ENCODE measurements around the gene EOLA2.
"Not testable (repeated sequence)": the region's sequence is repeated elsewhere in the genome, so short reads cannot be mapped to it uniquely, and the experiment has no call there.

Gene EOLA2

GRCh38 chrX:149927245-149927963 lies 10.9 kb downstream of the EOLA2 start:
- DNase-seq (ENCODE audit: low read depth); H3K4me3 ChIP-seq (ENCODE audit: low read depth, low read length): not testable (repeated sequence)

DNA sequence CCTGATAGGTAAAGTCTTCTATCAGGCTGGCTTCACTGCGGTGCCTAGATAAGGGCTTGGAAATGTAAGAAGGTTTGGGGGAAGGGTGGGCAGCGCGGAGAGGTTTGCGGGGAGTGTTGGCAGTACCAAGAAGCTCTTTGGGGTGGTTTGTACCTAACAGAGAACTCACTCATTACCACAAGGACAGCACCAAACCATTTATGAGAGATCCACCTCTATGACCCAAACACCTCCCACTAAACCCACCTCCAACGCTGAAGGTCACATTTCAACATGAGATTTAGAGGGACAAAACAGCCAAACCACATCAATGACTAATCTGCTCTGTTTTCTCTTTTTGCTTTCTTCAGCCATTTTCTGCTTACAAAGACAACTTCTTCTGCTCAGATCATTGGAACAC lies 13.9 kb downstream of the EOLA2 start:
- not testable (repeated sequence) for DNase-seq (ENCODE audit: low read depth)

DNA sequence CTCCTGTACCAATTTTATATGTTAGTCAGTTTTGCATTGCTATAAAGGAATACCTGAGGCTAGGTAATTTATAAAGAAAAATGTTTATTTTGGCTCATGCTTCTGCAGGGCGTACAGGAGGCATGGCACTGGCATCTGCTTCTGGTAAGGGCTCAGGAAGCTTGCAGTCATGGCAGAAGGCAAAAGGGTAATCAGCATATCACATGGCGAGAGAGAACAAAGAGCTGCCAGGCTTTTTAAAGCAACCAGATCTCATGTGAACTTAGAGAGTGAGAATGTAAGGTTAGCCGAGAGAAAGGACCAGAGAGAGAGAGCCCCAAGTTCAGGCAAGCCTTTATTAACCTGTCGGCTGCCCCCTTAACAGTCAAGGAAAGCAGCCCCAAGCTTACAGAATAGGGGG lies 14.5 kb downstream of the EOLA2 start:
- DNase-seq (ENCODE audit: low read depth); H3K4me3 ChIP-seq (ENCODE audit: low read depth, low read length): not testable (repeated sequence)

More for the DNA sequence above, 13.9 kb downstream of the EOLA2 start:
- H3K4me3 ChIP-seq (ENCODE audit: low read depth, low read length) = not testable (repeated sequence)

DNA sequence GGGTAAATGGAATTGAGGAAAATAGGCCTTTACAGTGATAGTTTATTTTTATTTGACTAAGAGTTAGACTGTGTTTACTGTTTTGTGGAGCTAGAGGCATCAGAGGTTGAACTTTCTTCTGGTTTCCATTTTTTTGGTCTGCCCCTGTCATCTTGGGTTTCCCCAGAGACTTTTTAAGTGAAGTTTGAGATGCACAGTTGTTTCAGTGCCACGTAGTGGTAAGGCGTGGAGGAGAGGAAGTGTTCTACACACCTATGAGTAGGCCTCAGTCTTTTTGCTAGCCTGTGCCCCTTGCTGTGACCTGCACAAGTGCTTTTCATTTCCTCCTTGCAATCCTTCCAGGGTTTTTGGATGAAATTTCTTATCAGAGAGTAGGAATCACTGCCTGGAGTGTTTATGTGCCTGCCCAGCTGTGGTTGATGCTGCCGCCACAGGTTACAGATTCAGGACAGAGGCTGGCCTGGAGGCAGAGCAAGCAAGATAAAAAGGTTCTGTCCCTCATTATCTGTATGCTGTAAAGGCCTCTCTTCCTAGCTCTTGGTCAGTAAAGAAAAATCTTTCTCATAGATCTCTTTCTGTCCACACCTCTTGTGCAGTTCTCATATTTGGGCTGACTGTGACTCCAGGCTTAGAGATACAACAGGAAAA lies 21.4 kb downstream of the EOLA2 start:
- peak; percentile 14 for TF ChIP-seq CTCF (IDR thresholded peaks at IDR 0.05; ENCODE audit: low read depth, low read length, missing control alignments)
- H3K4me3 ChIP-seq (ENCODE audit: low read depth, low read length) = no peak overlapping the region
- DNase-seq (ENCODE audit: low read depth) = peak; percentile 34

DNA sequence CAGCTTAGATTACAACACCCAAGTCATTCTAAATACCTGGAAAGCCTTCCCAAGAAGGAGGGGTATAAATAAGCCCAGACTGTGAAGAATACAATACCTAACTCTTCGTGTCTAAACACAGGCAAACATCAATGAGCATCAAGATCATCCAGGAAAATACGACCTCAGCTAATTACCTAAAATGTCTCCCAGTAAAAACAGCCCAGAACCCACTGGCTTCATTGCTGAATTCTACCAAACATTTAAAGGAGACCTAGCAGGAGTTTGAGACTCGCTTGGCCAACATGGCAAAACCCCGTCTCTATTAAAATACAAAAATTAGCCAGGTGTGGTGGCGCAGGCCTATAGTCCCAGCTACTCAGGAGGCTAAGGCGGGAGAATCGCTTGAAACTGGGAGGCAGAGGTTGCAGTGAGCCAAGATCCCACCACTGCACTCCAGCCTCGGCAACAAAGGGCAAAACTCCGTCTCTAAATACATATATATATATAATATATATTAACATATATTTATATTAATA lies 28.1 kb downstream of the EOLA2 start:
- no peak for DNase-seq (ENCODE audit: low read depth)
- no peak overlapping the region for H3K4me3 ChIP-seq (ENCODE audit: low read depth, low read length)
- TF ChIP-seq CTCF (IDR thresholded peaks at IDR 0.05; ENCODE audit: low read depth, low read length, missing control alignments) = no peak

DNA sequence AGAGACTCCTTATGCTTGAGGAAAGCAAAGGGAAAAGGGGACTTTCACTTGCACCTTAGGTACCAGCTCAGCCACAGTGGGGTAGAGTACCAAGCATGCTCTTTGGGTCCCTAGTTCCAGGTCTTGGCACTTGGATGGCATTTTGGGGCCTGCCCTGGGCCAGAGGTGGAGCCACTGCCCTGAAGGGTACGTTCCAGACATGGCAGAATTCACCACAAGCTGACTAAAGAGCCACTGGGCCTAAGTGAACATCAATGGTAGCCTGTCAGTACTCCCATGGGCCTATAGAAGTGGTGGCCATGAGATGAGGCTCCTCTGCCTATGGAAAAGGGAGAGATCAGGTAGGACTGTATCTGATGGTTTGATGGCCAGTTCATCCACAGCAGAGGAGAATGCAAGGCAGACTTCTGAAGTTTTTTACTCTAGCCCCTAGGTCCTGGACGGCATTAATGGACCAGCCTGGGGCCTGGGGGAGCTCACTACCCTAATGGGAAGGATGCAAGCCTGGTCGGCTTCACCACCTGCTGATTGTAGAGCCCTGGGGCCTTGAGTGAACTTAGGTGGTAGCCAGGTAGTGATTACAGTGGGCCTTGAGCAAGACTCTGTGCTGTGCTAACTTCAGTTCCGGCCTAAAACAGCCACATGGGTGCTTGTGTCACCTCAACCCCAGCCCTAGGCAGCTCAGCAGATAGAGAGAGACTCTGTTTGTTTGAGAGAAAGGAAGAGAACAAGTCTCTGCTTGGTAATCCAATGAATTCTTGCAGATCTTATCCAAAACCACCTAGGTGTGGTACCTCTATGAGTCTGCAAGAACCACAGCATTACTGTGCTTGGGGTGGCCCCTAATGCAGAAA lies 28.7 kb downstream of the EOLA2 start:
- DNase-seq (ENCODE audit: low read depth) = no peak
- H3K4me3 ChIP-seq (ENCODE audit: low read depth, low read length) = no peak overlapping the region
- TF ChIP-seq CTCF (IDR thresholded peaks at IDR 0.05; ENCODE audit: low read depth, low read length, missing control alignments) = no peak

DNA sequence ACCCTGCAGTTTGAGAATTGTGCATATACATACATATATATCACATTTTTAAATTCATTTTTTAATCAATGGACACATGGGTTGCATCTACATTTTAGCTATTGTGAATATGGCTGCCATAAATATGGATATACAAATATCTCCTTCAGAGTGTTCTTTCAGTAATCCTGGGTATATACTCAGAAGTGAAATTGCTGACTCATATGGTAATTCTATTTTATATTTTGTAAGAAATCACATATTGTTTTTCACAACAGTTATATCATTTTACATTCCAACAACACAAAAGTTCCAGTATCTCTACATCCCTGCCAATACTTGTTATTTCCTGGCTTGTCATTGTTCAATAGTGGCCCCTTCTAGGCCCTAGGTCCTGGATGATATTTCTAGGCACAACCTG lies 29.6 kb downstream of the EOLA2 start:
- no peak for DNase-seq (ENCODE audit: low read depth)
- no peak overlapping the region for H3K4me3 ChIP-seq (ENCODE audit: low read depth, low read length)
- no peak for TF ChIP-seq CTCF (IDR thresholded peaks at IDR 0.05; ENCODE audit: low read depth, low read length, missing control alignments)

DNA sequence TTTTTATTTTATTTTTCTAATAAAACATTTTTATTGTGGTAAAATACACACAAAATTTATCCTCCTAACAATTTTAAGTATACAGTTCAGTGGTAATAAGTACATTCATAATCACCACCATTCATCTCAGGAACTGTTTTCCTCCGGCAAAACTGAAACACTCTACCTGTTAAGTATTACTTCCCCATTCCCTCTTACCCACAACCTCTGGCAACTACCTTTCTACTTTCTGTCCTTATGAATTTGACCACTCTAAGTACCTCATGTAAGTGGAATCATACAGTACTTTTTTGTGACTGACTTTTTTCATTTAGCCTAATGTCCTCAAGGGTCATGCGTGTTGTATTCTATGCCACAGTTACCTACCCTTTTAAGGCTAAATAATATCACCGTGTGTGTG lies 30.0 kb downstream of the EOLA2 start:
- no peak for TF ChIP-seq CTCF (IDR thresholded peaks at IDR 0.05; ENCODE audit: low read depth, low read length, missing control alignments)
- H3K4me3 ChIP-seq (ENCODE audit: low read depth, low read length) = no peak overlapping the region
- peak; percentile 36 for DNase-seq (ENCODE audit: low read depth)

Measured in GM12864 (cell line).